ENCODE data around the gene PRELID1.

- TF ChIP-seq, protein P1, sequence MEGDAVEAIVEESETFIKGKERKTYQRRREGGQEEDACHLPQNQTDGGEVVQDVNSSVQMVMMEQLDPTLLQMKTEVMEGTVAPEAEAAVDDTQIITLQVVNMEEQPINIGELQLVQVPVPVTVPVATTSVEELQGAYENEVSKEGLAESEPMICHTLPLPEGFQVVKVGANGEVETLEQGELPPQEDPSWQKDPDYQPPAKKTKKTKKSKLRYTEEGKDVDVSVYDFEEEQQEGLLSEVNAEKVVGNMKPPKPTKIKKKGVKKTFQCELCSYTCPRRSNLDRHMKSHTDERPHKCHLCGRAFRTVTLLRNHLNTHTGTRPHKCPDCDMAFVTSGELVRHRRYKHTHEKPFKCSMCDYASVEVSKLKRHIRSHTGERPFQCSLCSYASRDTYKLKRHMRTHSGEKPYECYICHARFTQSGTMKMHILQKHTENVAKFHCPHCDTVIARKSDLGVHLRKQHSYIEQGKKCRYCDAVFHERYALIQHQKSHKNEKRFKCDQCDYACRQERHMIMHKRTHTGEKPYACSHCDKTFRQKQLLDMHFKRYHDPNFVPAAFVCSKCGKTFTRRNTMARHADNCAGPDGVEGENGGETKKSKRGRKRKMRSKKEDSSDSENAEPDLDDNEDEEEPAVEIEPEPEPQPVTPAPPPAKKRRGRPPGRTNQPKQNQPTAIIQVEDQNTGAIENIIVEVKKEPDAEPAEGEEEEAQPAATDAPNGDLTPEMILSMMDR (IDR thresholded peaks at IDR 0.05) = no peak
- TF ChIP-seq POLR2A (IDR thresholded peaks at IDR 0.05) = no peak
- no peak for TF ChIP-seq POLR2AphosphoS5 (IDR thresholded peaks at IDR 0.05)
- TF ChIP-seq EP300 (IDR thresholded peaks at IDR 0.05; ENCODE audit: low read depth) = no peak
These were observed 11.8 kb downstream of the PRELID1 start for GRCh38 chr5:177315411-177315810.

All from transverse colon (tissue), 4 donors.